Measurements from ENCODE around the gene EPHA2.

Gene EPHA2

DNA sequence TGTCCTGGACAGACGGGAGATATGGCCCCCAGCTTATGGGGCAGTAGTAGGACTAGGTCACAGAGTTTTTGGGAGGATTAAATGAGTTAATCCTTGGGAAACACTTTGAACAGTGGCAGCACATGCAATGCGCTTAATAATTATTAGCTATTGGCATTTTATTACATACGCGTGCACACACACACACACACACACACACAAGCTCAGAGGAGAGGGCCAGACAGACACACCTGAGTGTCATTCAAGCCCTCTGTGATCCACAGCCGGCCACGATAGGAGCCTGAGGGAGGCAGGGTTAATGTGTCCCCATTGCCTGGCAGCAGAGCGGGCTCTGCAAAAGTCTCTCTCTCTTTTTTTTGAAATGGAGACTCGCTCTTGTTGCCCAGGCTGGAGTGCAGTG lies 37.9 kb downstream of the EPHA2 start:
- TF ChIP-seq TCF4 (CRISPR knock-in tag; IDR thresholded peaks at IDR 0.05; ENCODE audit: borderline replicate concordance) (no peak), CSDC2 (CRISPR knock-in tag; IDR thresholded peaks at IDR 0.05) (no peak), PPARA (CRISPR knock-in tag; IDR thresholded peaks at IDR 0.05; ENCODE audit: borderline replicate concordance) (no peak), ISL1 (CRISPR knock-in tag; IDR thresholded peaks at IDR 0.05) (no peak)
- no peak for ATAC-seq

DNA sequence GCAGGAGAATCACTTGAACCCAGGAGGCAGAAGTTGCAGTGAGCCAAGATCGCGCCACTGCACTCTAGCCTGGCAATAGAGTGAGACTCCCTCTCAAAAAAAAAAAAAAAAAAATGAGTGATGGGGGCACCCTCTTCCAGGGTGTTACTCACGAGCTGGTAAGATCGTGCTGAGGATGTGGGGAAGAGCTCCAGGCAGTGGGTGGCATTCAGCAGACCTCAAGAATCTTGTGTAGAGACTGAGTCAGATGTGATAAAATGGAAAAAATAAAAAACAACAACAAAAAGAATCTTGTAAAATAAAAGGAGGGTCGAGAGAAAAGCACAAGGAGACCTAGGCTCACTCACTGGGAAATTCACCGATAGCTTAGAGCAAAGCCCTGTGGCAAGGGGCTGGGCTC lies 38.5 kb downstream of the EPHA2 start:
- ATAC-seq: no peak
- TF ChIP-seq TCF4 (CRISPR knock-in tag; IDR thresholded peaks at IDR 0.05; ENCODE audit: borderline replicate concordance): no peak
- no peak for TF ChIP-seq ISL1 (CRISPR knock-in tag; IDR thresholded peaks at IDR 0.05)
- no peak for TF ChIP-seq ZFP3 (CRISPR knock-in tag; IDR thresholded peaks at IDR 0.05)
- no peak for TF ChIP-seq PPARA (CRISPR knock-in tag; IDR thresholded peaks at IDR 0.05; ENCODE audit: borderline replicate concordance)
- no peak for TF ChIP-seq ESRRG (CRISPR knock-in tag; IDR thresholded peaks at IDR 0.05)
- TF ChIP-seq ZFP30 (CRISPR knock-in tag; IDR thresholded peaks at IDR 0.05): no peak
- TF ChIP-seq, protein P1, sequence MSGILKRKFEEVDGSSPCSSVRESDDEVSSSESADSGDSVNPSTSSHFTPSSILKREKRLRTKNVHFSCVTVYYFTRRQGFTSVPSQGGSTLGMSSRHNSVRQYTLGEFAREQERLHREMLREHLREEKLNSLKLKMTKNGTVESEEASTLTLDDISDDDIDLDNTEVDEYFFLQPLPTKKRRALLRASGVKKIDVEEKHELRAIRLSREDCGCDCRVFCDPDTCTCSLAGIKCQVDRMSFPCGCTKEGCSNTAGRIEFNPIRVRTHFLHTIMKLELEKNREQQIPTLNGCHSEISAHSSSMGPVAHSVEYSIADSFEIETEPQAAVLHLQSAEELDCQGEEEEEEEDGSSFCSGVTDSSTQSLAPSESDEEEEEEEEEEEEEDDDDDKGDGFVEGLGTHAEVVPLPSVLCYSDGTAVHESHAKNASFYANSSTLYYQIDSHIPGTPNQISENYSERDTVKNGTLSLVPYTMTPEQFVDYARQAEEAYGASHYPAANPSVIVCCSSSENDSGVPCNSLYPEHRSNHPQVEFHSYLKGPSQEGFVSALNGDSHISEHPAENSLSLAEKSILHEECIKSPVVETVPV (CRISPR knock-in tag; IDR thresholded peaks at IDR 0.05): no peak
- TF ChIP-seq CSDC2 (CRISPR knock-in tag; IDR thresholded peaks at IDR 0.05): no peak
- no peak for TF ChIP-seq ZC3H10 (CRISPR knock-in tag; IDR thresholded peaks at IDR 0.05)
- TF ChIP-seq SNAI2 (CRISPR knock-in tag; IDR thresholded peaks at IDR 0.05): no peak
- TF ChIP-seq BACH2 (CRISPR knock-in tag; IDR thresholded peaks at IDR 0.05; ENCODE audit: borderline replicate concordance): no peak
- TF ChIP-seq ZNF8 (CRISPR knock-in tag; IDR thresholded peaks at IDR 0.05): no peak
- no peak for TF ChIP-seq TOX (CRISPR knock-in tag; IDR thresholded peaks at IDR 0.05; ENCODE audit: borderline replicate concordance)
- TF ChIP-seq, protein P2, sequence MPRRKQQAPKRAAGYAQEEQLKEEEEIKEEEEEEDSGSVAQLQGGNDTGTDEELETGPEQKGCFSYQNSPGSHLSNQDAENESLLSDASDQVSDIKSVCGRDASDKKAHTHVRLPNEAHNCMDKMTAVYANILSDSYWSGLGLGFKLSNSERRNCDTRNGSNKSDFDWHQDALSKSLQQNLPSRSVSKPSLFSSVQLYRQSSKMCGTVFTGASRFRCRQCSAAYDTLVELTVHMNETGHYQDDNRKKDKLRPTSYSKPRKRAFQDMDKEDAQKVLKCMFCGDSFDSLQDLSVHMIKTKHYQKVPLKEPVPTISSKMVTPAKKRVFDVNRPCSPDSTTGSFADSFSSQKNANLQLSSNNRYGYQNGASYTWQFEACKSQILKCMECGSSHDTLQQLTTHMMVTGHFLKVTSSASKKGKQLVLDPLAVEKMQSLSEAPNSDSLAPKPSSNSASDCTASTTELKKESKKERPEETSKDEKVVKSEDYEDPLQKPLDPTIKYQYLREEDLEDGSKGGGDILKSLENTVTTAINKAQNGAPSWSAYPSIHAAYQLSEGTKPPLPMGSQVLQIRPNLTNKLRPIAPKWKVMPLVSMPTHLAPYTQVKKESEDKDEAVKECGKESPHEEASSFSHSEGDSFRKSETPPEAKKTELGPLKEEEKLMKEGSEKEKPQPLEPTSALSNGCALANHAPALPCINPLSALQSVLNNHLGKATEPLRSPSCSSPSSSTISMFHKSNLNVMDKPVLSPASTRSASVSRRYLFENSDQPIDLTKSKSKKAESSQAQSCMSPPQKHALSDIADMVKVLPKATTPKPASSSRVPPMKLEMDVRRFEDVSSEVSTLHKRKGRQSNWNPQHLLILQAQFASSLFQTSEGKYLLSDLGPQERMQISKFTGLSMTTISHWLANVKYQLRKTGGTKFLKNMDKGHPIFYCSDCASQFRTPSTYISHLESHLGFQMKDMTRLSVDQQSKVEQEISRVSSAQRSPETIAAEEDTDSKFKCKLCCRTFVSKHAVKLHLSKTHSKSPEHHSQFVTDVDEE (CRISPR knock-in tag; IDR thresholded peaks at IDR 0.05): no peak
- TF ChIP-seq, protein P3, sequence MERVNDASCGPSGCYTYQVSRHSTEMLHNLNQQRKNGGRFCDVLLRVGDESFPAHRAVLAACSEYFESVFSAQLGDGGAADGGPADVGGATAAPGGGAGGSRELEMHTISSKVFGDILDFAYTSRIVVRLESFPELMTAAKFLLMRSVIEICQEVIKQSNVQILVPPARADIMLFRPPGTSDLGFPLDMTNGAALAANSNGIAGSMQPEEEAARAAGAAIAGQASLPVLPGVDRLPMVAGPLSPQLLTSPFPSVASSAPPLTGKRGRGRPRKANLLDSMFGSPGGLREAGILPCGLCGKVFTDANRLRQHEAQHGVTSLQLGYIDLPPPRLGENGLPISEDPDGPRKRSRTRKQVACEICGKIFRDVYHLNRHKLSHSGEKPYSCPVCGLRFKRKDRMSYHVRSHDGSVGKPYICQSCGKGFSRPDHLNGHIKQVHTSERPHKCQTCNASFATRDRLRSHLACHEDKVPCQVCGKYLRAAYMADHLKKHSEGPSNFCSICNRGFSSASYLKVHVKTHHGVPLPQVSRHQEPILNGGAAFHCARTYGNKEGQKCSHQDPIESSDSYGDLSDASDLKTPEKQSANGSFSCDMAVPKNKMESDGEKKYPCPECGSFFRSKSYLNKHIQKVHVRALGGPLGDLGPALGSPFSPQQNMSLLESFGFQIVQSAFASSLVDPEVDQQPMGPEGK (CRISPR knock-in tag; IDR thresholded peaks at IDR 0.05; ENCODE audit: borderline replicate concordance): no peak
- no peak for TF ChIP-seq ZNF565 (CRISPR knock-in tag; conservative IDR thresholded peaks at IDR 0.05; ENCODE audit: low read depth)
- no peak for TF ChIP-seq OSR1 (CRISPR knock-in tag; IDR thresholded peaks at IDR 0.05)
- TF ChIP-seq, protein P4, sequence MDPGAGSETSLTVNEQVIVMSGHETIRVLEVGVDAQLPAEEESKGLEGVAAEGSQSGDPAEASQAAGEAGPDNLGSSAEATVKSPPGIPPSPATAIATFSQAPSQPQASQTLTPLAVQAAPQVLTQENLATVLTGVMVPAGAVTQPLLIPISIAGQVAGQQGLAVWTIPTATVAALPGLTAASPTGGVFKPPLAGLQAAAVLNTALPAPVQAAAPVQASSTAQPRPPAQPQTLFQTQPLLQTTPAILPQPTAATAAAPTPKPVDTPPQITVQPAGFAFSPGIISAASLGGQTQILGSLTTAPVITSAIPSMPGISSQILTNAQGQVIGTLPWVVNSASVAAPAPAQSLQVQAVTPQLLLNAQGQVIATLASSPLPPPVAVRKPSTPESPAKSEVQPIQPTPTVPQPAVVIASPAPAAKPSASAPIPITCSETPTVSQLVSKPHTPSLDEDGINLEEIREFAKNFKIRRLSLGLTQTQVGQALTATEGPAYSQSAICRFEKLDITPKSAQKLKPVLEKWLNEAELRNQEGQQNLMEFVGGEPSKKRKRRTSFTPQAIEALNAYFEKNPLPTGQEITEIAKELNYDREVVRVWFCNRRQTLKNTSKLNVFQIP (CRISPR knock-in tag; IDR thresholded peaks at IDR 0.05; ENCODE audit: borderline replicate concordance, low read depth): no peak
- no peak for TF ChIP-seq ZNF70 (CRISPR knock-in tag; IDR thresholded peaks at IDR 0.05)
- TF ChIP-seq GLIS3 (CRISPR knock-in tag; IDR thresholded peaks at IDR 0.05): no peak

DNA sequence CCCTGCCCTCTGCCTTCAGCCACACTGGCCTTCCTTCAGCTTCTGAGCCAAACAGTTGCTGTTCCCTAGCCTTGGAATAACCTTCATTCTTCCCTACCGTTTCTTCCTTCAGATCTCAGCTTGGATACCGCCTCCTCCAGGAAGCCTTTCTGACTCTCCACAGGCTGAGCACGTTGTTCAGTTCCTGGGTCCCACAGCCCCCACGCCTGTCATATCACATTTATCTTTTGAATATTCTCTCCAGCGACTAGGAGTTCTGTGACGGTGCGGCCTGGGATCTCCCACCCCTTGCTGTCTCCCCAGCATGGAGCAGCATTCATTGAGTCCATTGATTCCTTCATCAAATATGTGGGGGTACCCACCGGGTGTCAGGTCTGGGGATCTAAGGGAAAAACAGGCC lies 39.2 kb downstream of the EPHA2 start:
- TF ChIP-seq TCF4 (CRISPR knock-in tag; IDR thresholded peaks at IDR 0.05; ENCODE audit: borderline replicate concordance): no peak
- TF ChIP-seq GLIS3 (CRISPR knock-in tag; IDR thresholded peaks at IDR 0.05): no peak
- TF ChIP-seq ARNTL (CRISPR knock-in tag; IDR thresholded peaks at IDR 0.05; ENCODE audit: borderline replicate concordance, low read depth): no peak
- TF ChIP-seq OSR1 (CRISPR knock-in tag; IDR thresholded peaks at IDR 0.05): no peak
- TF ChIP-seq BACH2 (CRISPR knock-in tag; IDR thresholded peaks at IDR 0.05; ENCODE audit: borderline replicate concordance): no peak
- TF ChIP-seq, protein P2 (CRISPR knock-in tag; IDR thresholded peaks at IDR 0.05): no peak
- no peak for ATAC-seq

Measured in SK-N-SH treated with all-trans-retinoic acid at 6 μM for 48 hours (cell line).